ENCODE data around the gene IRX2.

The IRX2 gene

DNA sequence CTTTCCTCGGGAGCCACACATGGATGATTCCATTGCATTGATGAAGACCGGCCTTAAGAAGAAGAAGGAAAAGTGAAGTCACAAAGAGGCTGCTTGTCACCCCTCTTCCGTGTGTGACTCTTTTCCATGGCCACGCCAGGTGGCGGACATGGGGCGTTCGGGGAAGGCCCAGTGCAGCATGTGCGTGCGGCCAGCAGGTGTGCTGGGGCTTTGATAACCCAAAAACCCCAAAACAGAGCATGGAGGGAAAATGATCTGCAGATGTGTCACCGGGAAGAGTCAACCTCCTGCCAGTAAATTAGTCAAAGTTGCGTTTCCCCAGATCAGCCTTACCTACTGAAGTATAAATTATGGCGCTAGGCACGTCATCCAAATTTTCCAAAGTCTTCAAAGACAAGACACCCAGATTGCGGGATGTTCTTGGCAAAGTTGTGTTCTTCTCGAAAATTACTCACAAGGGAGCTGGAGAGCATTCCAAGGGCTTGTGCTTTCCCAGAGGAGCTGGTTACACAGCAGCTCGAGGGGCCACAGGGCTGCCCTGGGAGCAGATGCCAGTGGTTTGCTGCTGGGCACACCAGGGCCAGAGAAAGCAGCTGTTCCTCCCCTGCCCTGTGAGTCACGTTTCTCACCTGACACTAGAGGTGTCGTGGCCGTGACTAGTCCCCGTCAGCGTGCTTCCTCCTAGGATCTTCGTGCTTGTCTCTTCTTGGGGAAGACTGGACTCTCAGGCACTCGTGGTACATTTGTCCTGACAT is 53.9 kb downstream of the IRX2 start:
- no peaks in the 10 kb centered on the region for H3K36me3 ChIP-seq (ENCODE audit: control insufficient read depth, low read depth, low read length)
- no peaks in the 10 kb centered on the region for H3K27me3 ChIP-seq (ENCODE audit: control insufficient read depth, insufficient read depth, low read length)
- no peaks in the 10 kb centered on the region for H3K4me1 ChIP-seq (ENCODE audit: control insufficient read depth, low read depth, low read length)
- no peak overlapping the region for H3K4me3 ChIP-seq (ENCODE audit: low read length)
- no peaks in the 10 kb centered on the region for H3K9me3 ChIP-seq (ENCODE audit: control insufficient read depth, low read depth, low read length)
- no peak overlapping the region for H3K27ac ChIP-seq (ENCODE audit: low read length)
- no peak overlapping the region for H3K9ac ChIP-seq (ENCODE audit: low read length)

DNA sequence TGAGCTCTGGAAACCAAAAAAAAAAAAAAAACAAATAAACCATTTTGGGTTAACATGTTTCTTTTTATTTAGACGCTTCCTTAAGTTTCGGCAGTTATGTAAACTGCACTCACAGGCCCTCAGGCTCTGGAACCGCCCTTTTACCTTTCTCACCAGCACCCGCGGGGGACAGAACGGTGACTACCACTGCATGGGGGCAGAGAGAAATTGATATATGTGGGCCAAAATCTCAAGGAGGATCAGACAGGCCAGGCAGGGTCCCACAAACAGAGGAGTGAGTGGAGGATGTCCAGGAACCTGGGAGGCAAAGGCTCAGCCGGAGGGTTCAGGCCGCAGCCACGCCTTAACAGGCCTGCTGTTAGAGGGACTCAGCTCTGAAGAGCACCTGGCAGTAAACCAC is 54.4 kb downstream of the IRX2 start:
- Histone ChIP-seq H3K27me3 (ENCODE audit: control insufficient read depth, insufficient read depth, low read length) (no peaks in the 10 kb centered on the region), H3K27ac (ENCODE audit: low read length) (no peak overlapping the region), H3K9me3 (ENCODE audit: control insufficient read depth, low read depth, low read length) (no peaks in the 10 kb centered on the region), H3K4me3 (ENCODE audit: low read length) (no peak overlapping the region), H3K36me3 (ENCODE audit: control insufficient read depth, low read depth, low read length) (no peaks in the 10 kb centered on the region), H3K4me1 (ENCODE audit: control insufficient read depth, low read depth, low read length) (no peaks in the 10 kb centered on the region), H3K9ac (ENCODE audit: low read length) (no peak overlapping the region)
